Stimulated activated CD8-positive, alpha-beta memory T cell treated with anti-CD3 and anti-CD28 coated beads, Interleukin-7, amount 100 ng/mL, for 4 hours (primary cell): ENCODE measurements around the gene PRXL2A.
"Not testable (repeated sequence)": the region's sequence is repeated elsewhere in the genome, so short reads cannot be mapped to it uniquely, and the experiment has no call there.

Experiments
- DNase-seq, 2 donors: peaks; one replicate each; pipeline ENCODE4 v3.0.0-alpha.2; 2020; ENCODE audit warnings: low read depth in 2 of 2

Gene PRXL2A

GRCh38 chr10:80474941-80475340, 66.6 kb downstream of the PRXL2A start:
- DNase-seq = no peak

- DNase-seq = not testable (repeated sequence)
Observed at GRCh38 chr10:80475641-80476040, 67.3 kb downstream of the PRXL2A start.

DNA sequence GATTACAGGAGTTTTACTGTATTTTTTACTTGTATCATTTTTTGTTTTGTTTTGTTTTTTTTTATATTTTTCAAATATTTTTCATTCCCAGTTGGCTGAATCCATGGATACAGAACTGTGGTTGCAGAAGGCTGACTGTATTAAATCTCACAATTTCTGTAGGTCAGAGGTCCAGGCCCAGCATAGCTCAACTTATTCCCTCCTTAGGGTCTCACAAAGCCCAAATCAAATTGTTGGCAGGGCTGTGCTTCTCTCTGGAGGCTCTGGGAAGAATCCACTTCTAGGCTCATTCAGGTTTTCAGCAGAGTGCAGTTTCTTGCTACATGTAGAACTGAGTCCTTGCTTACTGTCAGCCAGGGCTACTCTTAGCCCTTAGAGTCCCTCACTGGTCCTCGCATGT, 68.3 kb downstream of the PRXL2A start:
- no peak for DNase-seq

- no peak for DNase-seq
Observed at GRCh38 chr10:80477813-80478212, 69.5 kb downstream of the PRXL2A start.

GRCh38 chr10:80480373-80480772, 72.0 kb downstream of the PRXL2A start:
- DNase-seq = not testable (repeated sequence)

GRCh38 chr10:80480852-80481251, 72.5 kb downstream of the PRXL2A start:
- DNase-seq = no peak

DNA sequence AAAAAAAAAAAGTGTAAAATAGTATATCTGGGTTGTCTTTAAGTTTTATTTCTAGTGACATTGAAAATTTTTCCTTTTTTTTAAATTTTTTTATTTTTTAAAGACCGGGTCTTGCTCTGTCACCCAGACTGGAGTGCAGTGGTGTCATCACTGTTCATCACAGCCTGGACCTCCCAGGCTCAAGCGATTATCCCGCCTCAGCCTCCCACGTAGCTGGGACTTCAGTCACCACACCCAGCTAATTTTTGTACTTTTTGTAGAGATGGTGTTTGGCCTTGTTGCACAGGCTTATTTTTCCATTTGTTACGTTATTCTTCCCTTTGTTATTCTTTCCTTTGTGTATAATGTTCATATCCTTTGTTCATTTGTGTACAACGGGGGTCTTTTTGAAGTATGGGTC, 75.9 kb downstream of the PRXL2A start:
- DNase-seq = no peak

- no peak for DNase-seq
Observed at GRCh38 chr10:80484676-80485075, 76.3 kb downstream of the PRXL2A start.

GRCh38 chr10:80485076-80485945, 77.0 kb downstream of the PRXL2A start:
- no peak for DNase-seq

- no peak for DNase-seq
Observed at GRCh38 chr10:80485946-80486764, 77.8 kb downstream of the PRXL2A start.
